KOPT-K1 (cell line): Measurements from ENCODE around the gene MILR1.

Experiments
- H3K27ac ChIP-seq: fragments of 200-600 bp; sonication (generic); 2 replicates; pipeline ENCODE4 v1.5.1; 2016; ENCODE audit warnings: antibody characterized with exemption, mild to moderate bottlenecking, low read depth, low read length; ENCODE audit not compliant: poor library complexity, severe bottlenecking
- H3K36me3 ChIP-seq: fragments of 200-600 bp; sonication (generic); 2 replicates; pipeline ENCODE4 v1.5.1; 2017; ENCODE audit warnings: antibody characterized with exemption, mild to moderate bottlenecking, low read length, moderate library complexity; ENCODE audit not compliant: insufficient read depth
- H3K9me3 ChIP-seq: fragments of 200-600 bp; sonication (generic); 2 replicates; pipeline ENCODE4 v1.5.1; 2017; ENCODE audit warnings: antibody characterized with exemption, low read length, mild to moderate bottlenecking; ENCODE audit not compliant: insufficient read depth, poor library complexity, severe bottlenecking

MILR1 gene

DNA sequence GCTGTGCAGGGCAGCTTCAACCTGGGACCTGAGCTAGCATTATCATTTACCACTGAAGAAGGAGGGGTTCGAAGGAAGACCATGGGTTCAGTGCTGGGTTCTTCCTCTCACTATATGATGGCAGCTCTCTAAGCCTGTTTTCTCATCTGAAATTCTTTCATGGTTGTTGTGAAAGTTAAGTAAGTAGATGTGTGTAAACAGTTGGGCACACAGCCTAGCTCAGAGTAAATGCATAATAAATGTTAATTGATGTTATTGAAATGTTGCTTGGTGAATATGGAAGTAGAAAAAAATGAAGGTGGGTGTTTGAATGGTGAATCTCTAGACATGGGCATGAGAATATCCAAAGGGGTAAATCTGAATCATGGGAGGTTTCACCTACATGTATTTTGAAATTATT is 66.9 kb downstream of the MILR1 start:
- peaks cover 100% of the 10 kb centered on the region for H3K36me3 ChIP-seq
- H3K27ac ChIP-seq, result no peak overlapping the region
- no peaks in the 10 kb centered on the region for H3K9me3 ChIP-seq
